ENCODE data around the gene RNU1-3.
A peak's percentile ranks its signal among the peaks of the same experiment; 100 is the strongest.
"Not testable (repeated sequence)": the region's sequence is repeated elsewhere in the genome, so short reads cannot be mapped to it uniquely, and the experiment has no call there.

RNU1-3 gene

DNA sequence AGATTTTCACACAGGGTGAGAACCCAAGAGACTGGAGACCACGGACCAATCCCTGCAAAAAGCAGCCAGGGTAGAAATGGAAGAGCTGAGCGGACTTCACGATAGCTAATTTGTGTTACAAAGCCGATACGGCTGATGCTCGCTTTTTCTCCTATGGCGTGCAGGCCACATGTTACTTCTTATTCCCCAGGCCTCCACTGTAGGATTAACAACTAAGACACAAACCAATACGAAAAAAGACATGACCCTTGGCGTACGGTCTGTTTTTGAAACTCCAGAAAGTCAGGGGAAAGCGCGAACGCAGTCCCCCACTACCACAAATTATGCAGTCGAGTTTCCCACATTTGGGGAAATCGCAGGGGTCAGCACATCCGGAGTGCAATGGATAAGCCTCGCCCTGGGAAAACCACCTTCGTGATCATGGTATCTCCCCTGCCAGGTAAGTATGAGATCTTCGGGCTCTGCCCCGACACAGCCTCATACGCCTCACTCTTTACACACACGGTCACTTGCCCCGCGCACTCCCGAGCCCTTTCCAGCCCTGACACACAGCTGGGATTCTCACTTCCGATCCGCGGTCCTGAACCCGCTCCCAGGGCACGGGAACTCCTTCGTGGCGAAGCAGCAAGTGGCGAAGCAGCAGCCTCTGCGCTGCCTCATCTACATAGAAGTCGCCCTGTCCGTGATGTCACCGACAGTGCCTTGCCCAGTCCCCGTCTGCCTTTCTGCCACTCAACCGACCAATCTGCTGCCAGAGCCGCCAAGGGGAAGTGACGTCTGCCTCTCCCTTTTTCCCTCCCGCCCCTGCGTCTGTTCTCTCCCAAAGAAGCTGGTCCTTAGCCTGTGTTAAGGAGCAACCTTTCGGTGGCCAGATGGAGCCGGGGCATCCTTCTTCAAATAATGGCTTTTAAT, at the start of gene RNU1-3:
Gene RNU1-3 (minus strand): TSS at position 447 of the 912 bp plus-strand sequence.
- not testable (repeated sequence) for DNase-seq

- not testable (repeated sequence) for DNase-seq
Measured at GRCh38 chr1:16713480-16713879, 46.7 kb upstream of the RNU1-3 start.

DNA sequence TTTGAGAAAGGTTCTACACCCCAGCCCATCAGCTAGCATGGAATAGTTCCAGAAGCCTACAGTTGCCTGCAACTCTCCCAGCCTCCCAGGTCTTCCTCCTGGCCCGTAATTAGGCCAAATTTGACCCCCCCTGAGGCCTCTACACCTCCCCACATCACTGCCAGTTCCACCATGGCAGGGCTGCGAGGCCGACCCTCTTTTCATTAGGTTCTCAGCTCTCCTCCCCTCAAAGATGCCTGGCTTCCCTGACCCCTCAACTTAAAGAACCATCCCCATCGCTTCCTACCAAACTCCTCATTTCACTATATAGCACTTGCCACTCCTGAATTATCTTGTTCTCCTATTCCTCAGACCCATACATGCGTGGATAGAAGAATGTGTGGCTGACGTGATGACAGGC, 46.2 kb upstream of the RNU1-3 start:
- DNase-seq = not testable (repeated sequence)

- not testable (repeated sequence) for DNase-seq
Measured at GRCh38 chr1:16712582-16712981, 45.8 kb upstream of the RNU1-3 start.

- peak; percentile 16 for DNase-seq
Measured at GRCh38 chr1:16712131-16712530, 45.4 kb upstream of the RNU1-3 start.

DNA sequence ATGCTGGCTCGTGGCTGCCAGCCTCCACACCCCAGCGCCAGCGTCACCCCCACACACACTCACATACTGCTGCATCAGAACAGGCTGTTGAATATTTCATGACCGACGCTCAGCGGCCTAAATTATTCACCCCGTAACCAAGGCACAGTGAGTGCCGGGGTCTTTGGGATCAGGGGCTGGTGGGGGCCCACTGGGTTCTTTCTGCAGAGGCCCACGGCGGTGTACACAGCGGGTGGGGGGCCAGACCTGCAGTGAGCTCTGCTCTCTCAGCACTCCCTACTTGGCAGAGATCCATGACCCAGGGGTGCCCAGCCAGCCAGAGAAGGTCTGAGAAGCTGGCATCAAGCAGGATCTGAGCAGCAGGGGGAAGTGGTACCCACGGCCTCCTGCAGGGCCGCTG, 43.9 kb upstream of the RNU1-3 start:
- DNase-seq = peak; percentile 17

- peak; percentile 67 to 72 for DNase-seq
Measured at GRCh38 chr1:16709659-16710087, 42.9 kb upstream of the RNU1-3 start.

- DNase-seq = not testable (repeated sequence)
Measured at GRCh38 chr1:16708704-16709103, 42.0 kb upstream of the RNU1-3 start.

GRCh38 chr1:16707130-16708093, 40.7 kb upstream of the RNU1-3 start:
- peak; percentile 29 to 41 for DNase-seq

GRCh38 chr1:16706302-16706701, 39.6 kb upstream of the RNU1-3 start:
- peak; percentile 15 to 17 for DNase-seq

- peak in 1 of 2 experiments; percentile 13 for DNase-seq
Measured at GRCh38 chr1:16704502-16705100, 37.9 kb upstream of the RNU1-3 start.

GRCh38 chr1:16704076-16704475, 37.3 kb upstream of the RNU1-3 start:
- DNase-seq = peak in 1 of 2 experiments; percentile 16

DNA sequence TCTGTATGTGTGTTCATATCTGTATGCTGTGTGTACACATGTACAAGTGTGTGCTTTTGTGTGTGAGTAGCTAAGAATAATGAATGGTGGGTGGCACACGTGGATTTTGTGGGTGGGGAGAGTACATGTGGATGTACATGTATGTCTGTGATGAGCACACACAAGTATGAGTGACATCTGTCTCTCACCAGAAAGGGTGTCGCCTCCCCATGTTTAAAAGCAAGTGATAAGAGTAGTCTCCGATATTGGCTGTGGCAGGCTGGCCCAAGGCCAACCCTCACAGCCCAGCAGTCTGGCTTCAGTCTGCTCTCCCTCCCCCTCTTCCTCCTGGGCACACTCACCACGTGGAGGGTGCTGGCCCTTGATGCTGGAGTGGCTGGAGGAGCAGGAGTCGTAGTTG, 36.9 kb upstream of the RNU1-3 start:
- peak in 1 of 2 experiments; percentile 14 for DNase-seq

DNA sequence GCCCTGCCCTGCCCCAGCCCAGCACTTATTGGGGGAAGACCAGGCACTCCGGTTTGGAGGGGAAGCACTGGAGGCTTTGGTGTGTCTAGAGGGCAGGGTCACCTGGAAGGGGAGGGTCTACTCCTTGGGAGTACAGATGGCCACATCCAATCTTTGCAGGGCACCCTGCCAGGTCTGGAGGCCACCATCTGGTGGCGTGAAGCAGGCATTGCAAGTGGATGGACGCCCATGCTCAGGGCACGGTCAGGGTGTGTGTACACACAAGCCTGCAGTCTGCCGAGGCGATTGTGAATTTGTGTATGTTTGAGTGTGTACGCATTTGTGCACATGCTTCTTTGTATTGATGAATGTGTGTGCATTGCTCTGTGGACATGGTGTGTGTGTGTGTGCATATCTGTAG, 36.4 kb upstream of the RNU1-3 start:
- DNase-seq = not testable (repeated sequence)

- DNase-seq = not testable (repeated sequence)
Measured at GRCh38 chr1:16702280-16702679, 35.5 kb upstream of the RNU1-3 start.

DNA sequence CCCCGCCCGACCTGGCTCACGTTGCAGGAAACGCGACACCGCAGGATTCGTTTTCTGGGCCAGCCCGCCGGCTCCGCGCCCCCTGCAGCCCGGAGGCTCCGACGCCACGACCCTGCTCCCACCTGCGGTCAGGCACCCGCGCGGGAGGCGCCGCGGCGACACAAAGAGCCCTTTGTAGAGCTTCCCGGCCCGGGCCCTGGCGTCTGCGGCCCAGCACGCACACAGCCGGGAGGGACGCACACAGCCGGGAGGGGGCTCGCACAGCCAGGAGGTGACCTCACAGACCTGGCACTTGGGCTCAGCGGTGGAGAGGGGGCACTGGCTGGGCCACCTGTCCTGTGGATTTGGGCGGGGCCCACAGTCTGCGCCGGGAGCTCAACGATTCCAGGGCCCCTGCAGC, 34.4 kb upstream of the RNU1-3 start:
- not testable (repeated sequence) for DNase-seq

DNA sequence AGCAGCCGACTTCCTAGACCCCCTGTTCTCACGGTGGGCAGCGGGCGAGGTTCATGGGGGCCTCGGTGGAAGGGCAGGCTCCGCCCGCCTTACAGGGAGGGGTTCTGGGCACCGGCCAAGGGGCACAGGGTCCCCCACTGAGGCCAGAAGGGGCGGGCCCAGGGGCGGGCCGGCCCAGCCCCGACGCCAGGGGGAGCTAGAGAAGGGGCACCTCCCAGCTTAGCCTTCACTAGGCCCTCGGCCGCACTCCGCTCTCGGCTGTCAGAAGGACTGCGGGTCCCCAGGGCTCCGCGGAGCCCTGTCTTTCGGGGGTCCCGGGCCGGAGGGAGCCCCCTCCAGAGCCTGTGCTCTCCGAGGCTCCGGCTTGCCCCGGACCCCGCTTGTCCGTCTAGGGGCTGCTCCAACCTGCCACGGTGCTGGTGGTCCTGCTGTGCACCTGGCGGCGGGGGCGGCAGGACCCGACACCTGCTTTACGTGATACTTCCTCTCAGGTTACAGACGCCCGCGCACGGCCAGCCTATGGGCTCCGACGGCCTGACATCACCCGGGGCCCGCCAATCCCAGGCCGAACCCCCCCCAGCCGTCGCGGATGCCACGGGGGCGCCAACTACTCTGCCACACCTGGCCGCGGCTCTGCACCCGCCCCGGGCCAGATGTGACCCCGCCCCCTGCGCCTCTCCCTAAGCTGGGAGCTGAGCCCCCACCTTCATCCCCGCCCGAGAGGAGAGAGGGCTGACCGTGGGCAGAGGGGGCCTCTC, 33.6 kb upstream of the RNU1-3 start:
- not testable (repeated sequence) for DNase-seq

GRCh38 chr1:16699440-16699839, 32.7 kb upstream of the RNU1-3 start:
- peak; percentile 29 to 33 for DNase-seq

DNA sequence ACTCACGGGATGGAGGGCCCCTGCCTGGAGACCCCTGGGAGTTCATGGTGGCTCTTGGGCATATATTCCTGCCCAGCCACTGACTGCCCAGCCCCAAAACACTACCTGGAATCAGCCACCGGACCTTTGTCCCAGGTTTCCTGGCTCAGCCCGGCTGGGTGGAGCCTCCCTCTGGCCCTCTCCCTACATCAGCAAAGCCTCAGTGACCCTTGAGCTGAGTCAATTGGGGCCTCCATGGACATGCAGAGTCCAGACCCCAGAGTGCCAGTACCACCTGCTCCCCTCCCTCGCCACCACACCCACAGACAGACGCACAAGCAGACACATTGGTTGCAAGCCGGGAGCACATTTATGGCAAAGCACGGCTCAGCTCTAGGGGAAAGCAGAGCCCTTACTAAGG, 30.4 kb upstream of the RNU1-3 start:
- DNase-seq = peak in 1 of 2 experiments; percentile 17

DNA sequence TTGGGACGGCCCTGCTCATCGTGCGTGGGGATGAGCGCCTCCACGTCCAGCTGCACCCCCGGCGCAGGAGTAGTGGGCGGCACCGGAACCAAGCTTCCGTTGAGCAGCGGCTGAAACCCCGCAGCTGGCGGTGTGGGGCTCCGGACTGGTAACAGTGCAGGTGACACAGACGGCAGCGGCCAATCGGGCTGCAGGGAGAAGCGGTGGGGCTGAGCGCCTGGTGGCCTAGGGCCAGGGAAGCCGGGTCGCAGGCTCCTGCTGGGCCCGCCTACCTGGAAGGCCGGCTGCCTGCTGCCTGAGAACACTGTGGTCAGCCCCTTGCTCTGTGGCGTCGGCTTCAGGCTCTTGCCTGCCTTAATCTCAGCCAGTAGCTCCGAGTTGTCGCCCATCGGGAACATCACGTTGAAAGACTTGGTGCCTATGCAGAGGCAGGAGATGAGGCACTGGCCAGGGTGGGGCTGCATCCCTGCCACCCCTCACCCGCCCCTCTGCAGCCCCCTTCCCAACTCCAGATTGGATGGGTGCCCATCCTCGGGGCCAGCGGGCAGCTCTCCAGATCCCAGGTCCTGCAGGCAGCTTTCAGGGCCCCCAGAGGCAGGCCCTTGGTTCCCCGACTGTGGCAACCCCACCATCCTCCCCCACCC, 29.9 kb upstream of the RNU1-3 start:
- DNase-seq = peak in 1 of 2 experiments; percentile 32

- not testable (repeated sequence) for DNase-seq
Measured at GRCh38 chr1:16694308-16694702, 27.6 kb upstream of the RNU1-3 start.
